GDM1 (cell line): Measurements from ENCODE around the gene B3GALNT1.

Experiments
- DNase-seq: peaks from one replicate; lab custom pipeline; 2025; lab: John Stamatoyannopoulos, UW

Gene B3GALNT1, protein sequence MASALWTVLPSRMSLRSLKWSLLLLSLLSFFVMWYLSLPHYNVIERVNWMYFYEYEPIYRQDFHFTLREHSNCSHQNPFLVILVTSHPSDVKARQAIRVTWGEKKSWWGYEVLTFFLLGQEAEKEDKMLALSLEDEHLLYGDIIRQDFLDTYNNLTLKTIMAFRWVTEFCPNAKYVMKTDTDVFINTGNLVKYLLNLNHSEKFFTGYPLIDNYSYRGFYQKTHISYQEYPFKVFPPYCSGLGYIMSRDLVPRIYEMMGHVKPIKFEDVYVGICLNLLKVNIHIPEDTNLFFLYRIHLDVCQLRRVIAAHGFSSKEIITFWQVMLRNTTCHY

DNA sequence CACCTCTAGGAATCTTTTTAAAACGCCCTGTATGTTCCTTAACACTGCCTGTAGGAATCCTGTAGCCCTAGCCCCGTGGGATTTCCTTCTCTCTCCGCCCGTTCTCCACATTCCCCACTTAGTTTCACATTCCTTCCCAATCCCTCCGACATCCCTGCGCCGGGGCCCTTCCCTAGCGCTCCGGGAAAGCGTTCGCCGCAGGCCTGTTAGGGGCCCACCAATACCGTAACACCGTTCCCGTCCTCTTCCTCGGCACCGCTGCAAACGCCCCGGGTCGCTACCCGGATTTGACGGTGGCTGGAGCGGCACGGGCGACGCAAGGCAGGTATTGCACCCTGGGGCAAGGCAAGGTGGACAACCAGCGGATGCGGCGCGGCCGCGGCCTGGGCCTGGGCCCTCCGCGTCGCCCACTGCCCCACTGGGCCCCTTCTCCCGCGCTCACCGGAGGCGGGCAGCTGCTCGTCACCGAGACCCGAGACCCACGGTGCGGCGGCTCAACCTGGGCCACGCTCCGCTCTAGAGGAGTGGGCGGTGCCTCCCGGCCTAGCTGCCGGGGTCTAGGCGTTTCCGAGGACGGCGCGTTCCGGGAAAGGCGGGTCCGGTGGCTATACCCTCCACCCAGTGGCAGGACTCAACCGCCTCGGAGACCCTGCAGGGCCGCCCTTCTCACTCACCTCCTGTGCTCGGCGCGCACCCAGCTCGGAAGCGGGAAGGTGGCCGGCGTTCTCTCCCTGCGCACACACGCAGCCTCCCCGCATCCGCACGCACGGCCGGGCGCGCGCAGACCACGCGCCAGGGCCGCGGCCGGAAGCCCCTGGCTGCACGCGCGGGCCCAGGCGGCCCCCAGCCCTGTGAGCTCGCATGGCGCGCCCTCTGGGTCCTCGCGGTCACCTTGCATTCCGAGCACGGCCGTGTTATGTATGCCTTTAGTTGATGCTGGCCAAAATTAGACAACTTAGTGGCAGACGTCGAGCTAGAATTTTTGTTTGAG is at the start of gene B3GALNT1:
TSS of gene B3GALNT1 (minus strand) at position 789 of the 991 bp plus-strand sequence. CDS start 18,595 bp downstream, outside the sequence.
- no peak for DNase-seq

DNA sequence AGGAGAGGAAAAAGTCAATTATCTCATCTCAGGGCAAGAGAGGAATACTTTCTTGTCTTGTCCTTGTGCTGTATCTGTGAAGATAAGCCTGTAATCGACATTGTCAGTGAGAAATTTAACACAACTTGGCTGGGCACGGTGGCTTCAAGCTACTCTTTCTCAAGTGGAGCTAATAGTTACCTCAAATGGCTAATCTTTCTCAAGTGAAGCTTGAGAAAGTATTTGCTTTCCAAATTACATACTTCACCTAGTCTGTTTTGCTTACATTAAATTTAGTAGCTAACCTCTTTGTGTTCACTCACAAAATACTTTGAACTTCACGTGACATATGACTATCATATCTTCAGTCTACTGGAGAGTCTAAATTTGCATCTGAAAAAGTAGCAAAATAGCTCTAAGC is 48.3 kb upstream of the B3GALNT1 start:
- no peak for DNase-seq

DNA sequence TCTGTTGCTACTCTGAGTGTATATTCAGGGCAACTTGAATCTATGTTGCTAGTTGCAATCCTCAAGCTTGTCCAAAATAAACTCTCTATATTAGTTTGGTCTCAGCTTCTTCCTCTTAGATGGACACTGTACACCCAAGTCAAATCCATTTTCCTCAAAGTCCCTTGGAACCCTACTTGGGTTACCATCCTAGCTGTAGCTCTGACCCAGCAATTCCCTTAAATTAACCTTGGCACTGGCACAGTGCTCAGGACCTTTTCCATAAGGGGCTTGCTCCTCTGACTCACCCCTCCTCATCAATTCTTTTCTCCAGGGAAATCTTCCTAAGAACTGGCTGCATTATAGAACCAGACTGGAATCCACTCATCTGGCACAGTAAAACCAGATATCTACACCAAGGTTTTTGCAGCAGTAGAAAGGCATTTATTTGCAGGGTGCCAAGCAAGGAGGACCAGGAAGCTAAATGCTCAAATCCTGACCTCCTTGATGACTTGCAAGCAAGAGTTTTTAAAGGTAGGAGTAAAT is 44.9 kb upstream of the B3GALNT1 start:
- DNase-seq, result no peak

GRCh38 chr3:161149529-161149928 is 44.4 kb upstream of the B3GALNT1 start:
- no peak for DNase-seq

DNA sequence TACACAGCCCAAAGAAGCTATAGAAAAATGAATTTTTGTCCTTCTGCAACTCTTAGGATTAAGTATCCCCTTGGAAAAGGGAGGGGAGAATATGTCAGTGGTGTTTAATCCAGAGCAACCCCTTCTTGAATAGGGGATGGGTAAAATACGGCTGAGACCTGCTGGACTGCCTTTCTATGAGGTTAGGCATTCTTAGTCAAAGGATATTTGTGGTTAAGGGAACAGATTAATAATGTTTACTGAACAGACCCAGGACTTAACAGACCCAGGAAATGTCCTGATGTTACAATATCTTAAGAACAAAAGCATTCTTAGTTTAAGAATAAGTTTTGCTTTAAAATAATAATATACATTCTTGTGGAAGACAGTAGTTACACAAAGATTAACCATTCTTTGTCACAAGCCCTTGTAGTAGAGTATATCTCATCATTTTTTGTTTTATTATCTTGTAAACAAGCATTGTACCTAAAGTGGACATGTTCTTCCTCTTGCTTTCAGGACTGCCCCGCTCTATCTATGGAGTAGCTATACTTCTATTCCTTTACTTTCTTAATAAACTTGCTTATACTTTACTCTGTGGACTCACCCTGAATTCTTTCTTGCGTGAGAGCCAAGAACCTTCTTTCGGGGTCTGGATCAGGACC is 43.8 kb upstream of the B3GALNT1 start:
- no peak for DNase-seq

GRCh38 chr3:161142486-161142885 is 37.3 kb upstream of the B3GALNT1 start:
- DNase-seq, result no peak

GRCh38 chr3:161139686-161140085 is 34.5 kb upstream of the B3GALNT1 start:
- DNase-seq, result no peak

DNA sequence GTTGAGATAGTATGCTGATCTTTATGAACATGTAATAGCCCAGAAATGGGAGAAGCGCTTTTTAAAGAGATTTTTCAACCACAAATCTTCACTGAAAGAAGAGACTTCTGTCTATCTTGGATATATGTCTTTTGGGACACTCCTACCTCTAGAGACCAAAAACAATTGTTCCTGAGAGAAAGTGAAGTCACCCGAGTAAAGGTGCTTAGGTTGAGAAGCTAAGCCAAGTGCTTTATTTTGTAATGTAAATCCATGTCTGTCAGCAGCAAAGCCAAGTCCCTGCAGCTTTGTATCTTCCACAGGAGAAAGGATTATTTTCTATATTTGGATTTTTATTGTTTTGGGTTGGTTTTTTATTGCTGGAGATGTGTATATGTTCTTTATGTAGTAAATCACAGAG is 32.1 kb upstream of the B3GALNT1 start:
- no peak for DNase-seq

DNA sequence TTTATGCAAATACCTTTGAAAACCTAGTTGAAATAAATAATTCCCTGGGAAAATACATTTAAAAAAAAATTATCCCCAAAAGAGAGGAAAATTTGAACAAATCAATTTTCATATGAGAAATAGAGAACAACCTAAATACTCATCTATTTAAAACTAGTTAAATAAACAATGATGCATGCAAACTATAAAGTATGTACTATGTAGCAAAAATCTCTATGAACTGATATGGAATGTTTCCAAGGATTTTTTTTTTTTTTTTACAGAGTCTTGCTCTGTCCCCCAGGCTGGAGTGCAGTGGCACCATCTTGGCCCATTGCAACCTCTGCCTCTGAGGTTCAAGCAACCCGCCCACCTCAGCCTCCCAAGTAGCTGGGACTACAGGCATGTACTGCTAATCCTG is 27.2 kb upstream of the B3GALNT1 start:
- no peak for DNase-seq

DNA sequence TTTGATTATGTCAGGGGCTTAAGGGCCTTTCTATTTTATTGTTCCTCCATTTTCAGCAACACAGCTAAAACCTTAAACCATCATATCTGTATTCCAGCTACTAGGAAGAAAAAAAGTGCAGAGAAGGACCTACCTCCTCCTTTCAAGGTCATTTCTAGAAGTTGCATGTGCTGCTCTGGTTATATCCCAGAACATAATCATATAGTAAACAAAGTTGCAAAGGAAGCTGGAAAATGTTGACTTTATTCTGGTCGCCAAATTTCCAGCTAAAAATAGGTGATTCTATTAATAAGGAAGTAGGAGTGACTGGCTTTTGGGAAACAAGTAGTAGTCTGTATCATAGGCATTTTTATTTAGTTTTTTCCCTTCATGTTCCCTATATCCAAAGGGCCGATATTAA is 21.3 kb upstream of the B3GALNT1 start:
- no peak for DNase-seq

DNA sequence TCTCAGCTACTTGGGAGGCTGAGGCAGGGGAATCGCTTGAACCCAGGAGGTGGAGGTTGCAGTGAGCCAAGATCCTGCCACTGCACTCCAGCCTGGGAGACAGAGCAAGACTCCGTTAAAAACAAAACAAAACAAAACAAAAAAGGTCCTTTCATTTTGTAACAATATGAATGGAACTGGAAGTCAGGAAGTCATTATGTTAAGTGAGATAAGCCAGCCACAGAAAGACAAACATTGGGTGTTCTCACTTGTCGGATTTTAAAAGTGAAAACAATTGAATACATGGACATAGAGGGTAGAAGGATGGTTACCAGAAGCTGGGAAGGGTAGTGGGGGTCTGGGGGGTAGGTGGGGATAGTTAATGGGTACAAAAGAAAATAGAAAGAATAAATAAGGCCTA is 12.5 kb upstream of the B3GALNT1 start:
- no peak for DNase-seq

DNA sequence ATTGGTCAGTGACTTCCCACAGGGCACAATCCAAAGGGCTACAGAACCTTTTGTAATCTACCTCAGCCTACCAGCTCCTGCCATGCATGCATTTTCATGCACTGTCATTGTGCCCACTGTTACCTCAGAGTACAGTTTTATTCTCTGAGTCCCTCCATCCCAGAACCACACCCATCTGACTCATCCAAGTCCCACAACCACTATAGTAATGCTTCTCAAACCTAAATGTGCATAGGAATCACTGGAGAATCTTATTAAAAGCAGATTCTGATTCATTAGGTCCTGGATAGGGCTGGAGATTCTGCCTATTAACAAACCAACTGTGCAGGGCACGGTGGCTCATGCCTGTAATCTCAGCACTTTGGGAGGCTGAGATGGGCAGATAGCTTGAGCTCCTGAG is 3.7 kb upstream of the B3GALNT1 start:
- no peak for DNase-seq

GRCh38 chr3:161107311-161107710 is 2.2 kb upstream of the B3GALNT1 start:
- no peak for DNase-seq

DNA sequence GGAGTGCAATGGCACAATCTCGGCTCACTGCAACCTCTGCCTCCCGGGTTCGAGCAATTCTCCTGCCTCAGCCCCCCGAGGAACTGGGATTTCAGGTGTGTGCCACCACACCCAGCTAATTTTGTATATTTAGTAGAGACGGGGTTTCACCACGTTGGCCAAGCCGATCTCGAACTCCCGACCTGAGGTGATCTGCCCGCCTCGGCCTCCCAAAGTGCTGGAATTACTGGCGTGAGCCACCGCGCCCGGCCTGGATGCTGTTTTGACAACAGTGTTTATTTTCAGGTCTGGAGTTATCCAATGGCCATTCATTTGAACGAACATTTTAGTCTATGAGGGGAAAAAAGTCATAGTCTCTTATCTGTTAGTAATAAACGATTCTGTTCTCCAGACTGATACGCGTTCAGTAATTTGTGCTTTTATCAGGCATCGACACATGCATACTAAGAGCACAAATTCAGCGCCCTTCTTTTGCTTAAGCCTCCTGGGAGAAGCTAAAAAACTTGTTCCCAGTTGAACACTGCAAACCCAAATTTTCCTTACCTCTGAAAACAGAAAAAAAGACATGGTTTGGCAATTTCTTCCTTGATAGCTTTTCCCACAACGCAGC is 1.3 kb downstream of the B3GALNT1 start:
- no peak for DNase-seq

- no peak for DNase-seq
Measured at GRCh38 chr3:161101609-161102008, 3.5 kb downstream of the B3GALNT1 start.

GRCh38 chr3:161100994-161101393 is 4.2 kb downstream of the B3GALNT1 start:
- no peak for DNase-seq

DNA sequence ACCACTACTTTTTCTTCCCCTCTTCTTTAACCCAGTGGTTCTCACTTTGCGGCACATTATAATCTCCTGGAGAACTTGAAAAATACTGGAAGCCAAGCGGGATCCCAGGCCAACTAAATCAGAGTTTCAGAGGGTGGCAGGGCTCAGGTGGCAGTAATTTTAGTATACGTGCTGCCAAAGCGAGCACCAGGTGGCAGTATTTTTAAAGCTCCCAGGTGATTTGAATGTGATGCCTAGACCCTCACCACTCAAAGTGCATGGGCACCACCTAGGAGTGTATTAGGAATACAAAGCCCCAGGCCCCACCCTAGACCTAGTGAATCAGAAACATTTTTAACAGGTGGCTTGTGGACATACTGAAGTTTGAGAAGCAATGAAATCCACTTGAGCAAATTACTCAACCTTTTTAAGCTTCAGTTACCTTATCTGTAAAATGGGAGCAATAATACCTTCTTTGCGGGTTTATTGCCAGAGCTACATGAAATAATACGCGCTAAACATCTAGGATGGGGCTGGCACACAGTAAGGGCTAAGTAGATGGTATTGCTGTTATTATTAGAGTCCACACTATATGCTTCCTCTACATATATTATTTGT is 8.3 kb downstream of the B3GALNT1 start:
- no peak for DNase-seq

GRCh38 chr3:161093895-161094294 is 11.3 kb downstream of the B3GALNT1 start:
- no peak for DNase-seq

- no peak for DNase-seq
Measured at GRCh38 chr3:161084277-161084676, 20.9 kb downstream of the B3GALNT1 start.

- DNase-seq, result no peak
Measured at GRCh38 chr3:161083131-161083530, 22.0 kb downstream of the B3GALNT1 start.

DNA sequence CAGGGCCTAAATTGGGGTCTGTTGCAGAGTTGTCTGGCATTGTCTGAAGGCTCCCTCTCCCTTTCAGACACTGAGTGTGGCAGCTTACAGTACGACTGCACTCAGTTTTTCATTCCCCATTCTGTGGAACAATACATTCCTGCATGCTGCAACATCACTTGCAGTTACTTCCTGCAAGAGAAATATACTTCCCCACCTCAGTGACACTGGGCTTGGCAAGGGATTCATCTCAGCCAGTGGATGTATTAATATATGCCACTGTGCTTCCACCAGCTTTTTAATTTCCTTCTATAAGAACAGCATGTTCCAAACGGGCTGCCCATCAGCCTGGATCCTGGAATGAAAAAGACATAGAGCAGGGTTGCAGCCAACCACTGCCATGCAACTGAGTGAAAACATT is 23.1 kb downstream of the B3GALNT1 start:
- DNase-seq, result no peak
